Measurements from ENCODE around the gene STX12.

The STX12 gene

DNA sequence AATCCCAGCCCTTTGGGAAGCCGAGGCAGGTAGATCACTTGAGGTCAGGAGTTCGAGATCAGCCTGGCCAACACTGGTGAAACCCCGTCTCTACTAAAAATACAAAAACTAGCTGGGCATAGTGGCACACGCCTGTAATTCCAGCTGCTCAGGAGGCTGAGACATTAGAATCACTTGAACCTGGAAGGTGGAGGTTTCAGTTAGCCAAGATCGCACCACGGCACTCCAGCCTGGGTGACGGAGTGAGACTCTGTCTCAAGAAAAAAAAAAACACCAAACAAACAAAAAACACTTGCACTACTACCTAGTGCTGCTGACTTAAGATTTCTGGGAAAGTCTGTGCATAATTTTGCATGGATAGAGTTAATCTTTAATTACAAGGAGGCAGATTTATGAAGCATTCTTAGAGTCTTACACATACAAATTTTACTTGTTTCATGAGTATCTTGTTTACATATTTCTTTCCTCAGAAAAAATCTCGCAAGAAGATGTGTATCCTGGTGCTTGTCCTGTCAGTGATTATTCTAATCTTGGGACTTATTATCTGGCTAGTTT, 48.8 kb downstream of the STX12 start:
- TF ChIP-seq, protein P1, sequence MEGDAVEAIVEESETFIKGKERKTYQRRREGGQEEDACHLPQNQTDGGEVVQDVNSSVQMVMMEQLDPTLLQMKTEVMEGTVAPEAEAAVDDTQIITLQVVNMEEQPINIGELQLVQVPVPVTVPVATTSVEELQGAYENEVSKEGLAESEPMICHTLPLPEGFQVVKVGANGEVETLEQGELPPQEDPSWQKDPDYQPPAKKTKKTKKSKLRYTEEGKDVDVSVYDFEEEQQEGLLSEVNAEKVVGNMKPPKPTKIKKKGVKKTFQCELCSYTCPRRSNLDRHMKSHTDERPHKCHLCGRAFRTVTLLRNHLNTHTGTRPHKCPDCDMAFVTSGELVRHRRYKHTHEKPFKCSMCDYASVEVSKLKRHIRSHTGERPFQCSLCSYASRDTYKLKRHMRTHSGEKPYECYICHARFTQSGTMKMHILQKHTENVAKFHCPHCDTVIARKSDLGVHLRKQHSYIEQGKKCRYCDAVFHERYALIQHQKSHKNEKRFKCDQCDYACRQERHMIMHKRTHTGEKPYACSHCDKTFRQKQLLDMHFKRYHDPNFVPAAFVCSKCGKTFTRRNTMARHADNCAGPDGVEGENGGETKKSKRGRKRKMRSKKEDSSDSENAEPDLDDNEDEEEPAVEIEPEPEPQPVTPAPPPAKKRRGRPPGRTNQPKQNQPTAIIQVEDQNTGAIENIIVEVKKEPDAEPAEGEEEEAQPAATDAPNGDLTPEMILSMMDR (conservative IDR thresholded peaks at IDR 0.05), result no peak
- peak overlapping the region; percentile 28 for H3K27ac ChIP-seq

DNA sequence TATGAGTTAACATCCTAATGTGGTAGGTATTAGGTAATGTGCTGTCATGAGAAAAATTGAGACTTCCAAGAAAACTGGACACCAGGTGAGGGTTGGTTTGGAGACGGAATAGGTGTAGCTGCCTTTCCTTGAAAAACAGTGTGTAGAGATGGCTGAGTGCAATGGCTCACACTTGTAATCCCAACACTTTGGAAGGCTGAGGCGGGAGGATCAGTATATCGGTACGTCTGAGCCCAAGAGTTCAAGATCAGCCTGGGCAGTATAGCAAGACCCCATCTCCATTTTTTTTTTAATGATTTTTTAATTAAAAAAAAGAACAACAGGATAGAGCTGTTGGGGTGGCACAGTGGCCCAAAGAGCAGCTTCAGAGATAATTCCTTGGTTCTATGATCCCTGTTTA, 50.8 kb downstream of the STX12 start:
- TF ChIP-seq, protein P1 (conservative IDR thresholded peaks at IDR 0.05), result no peak
- no peak overlapping the region for H3K27ac ChIP-seq

DNA sequence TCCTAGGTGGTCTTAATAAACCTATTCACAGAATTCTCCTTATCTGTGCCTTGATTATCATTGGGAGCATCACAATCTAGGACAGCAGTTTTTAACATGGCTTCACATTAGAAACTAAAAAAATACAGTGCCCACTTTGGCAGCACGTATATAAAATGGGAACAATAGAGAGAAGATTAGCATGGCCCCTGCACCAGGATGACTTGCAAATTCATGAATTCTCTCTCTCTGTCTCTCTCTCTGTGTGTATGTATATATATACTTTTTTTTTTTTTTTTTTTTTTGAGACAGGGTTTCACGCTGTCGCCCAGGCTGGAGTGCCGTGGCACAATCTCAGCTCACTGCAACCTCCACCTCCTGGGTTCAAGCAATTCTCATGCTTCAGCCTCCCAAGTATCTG, 51.4 kb downstream of the STX12 start:
- H3K27ac ChIP-seq, result no peak overlapping the region
- TF ChIP-seq, protein P1 (conservative IDR thresholded peaks at IDR 0.05), result no peak

DNA sequence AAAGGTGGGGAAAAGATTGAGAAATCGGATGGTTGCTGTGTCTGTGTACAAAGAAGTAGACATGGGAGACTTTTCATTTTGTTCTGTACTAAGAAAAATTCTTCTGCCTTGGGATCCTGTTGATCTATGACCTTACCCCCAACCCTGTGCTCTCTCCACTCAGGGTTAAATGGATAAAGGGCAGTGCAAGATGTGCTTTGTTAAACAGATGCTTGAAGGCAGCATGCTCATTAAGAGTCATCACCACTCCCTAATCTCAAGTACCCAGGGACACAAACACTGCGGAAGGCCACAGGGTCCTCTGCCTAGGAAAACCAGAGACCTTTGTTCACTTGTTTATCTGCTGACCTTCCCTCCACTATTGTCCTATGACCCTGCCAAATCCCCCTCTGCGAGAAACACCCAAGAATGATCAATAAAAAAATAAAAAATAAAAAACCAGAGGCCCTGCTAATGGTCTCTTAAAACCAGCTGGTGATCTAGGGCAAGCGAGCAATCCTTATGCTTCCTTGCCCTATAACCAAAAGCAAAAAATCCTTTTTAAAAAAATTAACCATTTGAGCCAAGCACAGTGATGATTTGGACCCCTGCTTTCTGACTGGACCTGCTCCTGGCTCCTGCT, 56.4 kb downstream of the STX12 start:
- peak overlapping the region; percentile 84 for H3K27ac ChIP-seq

DNA sequence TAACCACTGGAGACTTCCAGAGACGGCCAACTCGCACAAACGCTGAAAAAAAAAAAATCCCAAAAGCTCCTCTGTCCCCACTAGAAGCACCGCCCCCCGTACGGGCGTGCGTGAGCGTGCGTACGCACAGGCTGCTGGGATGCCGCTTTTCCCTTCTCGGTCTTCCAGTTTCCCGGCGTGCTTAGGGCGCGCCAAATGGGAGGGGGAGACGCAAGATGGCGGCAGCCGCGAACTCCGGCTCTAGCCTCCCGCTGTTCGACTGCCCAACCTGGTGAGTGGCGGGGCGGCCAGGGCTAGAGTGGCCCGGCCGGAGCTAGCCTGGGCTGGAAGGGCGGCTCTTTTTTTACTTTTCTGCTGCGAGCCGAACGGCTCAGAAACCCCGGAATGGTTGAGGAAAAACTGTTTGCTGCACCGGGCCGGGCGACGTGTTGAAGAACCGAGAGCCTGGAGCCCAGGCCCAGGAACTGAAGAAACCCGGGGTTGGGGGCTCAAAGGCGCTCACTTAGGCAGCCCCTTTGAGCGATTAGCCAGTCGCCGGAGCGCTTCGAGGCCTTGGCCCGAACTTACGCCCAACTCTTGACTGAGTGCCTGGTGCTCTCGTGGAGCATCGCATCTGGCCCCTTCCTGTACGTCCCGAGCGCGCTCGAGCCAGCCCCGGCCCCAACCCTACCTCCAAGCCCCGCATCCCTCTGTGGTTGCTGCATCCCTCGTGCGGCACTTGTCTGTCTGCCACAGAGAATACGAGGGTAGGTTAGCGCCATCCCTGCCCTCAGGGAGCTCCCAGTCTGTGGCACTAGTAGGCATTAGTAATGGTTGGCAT, 57.8 kb downstream of the STX12 start, which contains the start of gene PPP1R8:
TSS of gene PPP1R8 (plus strand) at position 162 of the 820 bp plus-strand sequence. CDS start at position 216, 54 bp downstream.
- TF ChIP-seq, protein P1 (conservative IDR thresholded peaks at IDR 0.05), result no peak
- H3K27ac ChIP-seq, result peak within 1 kb of the TSS; percentile 84

DNA sequence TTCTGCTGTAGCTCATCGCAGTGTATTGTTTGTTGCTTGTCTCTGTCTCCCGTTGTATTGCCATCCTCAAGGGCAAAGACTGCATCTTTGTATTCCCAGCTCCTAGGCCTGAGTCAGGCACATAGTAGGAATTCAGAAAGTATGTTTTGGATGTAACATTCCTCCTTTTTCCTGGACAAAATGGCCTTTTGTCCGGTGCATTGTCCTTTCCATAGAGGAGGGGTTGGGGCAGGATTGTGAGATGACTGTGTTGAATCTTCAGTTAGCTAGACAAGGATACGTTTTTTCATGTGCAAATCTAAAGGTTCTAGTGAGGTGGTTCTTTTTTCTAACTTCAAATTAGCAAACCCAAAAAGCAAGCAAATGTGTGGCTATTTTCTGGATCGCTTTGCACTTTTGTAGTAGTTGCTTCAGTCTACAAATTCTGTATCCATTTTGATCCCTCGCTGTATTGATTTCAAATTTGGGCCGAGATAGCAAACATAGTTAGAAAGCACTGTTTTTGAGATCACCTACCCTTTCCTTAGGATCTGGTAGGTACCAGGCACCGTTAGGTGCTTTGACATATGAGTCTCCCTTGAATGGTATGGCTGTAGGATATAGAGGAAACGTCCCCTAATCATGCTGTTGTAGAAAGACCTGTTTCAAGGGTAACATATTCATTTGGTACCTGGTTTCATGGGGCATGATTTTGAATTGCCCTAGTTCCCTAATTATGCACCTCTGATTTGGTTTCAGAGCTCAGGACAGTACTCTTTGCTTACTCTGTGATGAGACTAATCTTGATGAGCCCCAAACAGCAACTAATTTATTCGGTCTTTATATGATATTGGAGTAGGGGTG, 58.8 kb downstream of the STX12 start:
- TF ChIP-seq, protein P1 (conservative IDR thresholded peaks at IDR 0.05), result no peak
- peak overlapping the region; percentile 84 for H3K27ac ChIP-seq

DNA sequence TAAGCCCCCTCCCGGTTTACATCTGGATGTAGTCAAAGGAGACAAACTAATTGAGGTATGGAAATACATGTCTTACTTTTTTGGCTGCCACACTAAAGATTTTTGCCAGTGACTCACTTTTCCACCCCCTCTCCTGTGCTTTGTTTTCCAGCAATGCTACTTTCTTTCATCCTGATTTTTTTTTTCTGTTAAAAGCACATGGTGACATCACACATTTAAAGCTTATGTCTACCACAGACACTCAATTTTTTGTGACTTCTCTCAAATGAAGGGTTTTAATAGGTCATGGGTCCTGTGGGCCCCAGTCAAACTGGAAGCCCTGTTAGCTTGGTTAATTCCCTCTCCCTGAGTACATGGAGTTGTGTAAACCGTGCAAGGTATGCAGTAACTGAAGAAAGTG, 59.7 kb downstream of the STX12 start:
- peak overlapping the region; percentile 28; the same call in 1 of the 2 replicates for H3K27ac ChIP-seq
- TF ChIP-seq, protein P1 (conservative IDR thresholded peaks at IDR 0.05), result no peak
